ENCODE data around the gene THOC6. TPM values are rescaled to one million over a fixed set of nuclear protein-coding genes. Genes with fewer than 3 reads are reported as not detected.

Gene THOC6
- total and polyA plus RNA-seq, 2 experiments from 2014 or later = 35.6 to 79.4 TPM

- H3K4me2 ChIP-seq = no peak overlapping the region
- peaks cover 6% of the 10 kb centered on the region for H3K4me1 ChIP-seq (ENCODE audit: insufficient read depth)
- no peak for DNase-seq (ENCODE audit: low spot score)
- WGBS (ENCODE audit: low lambda C conversion rate, missing lambda C conversion rate) = 93% methylated on average over 7 of the region's 7 CpGs
- H3K27ac ChIP-seq = no peak overlapping the region
- H3K79me2 ChIP-seq = peaks cover 5% of the 10 kb centered on the region
- TF ChIP-seq CTCF (IDR thresholded peaks at IDR 0.05; ENCODE audit: poor library complexity) = no peak
- TF ChIP-seq EZH2phosphoT487 (IDR thresholded peaks at IDR 0.05; ENCODE audit: low read depth, severe bottlenecking, unreplicated experiment) = no peak
- no peak for TF ChIP-seq EZH2 (IDR thresholded peaks at IDR 0.05; ENCODE audit: borderline replicate concordance)
- H3K9me2 ChIP-seq (replicated peaks; ENCODE audit: insufficient read depth) = no peaks in the 10 kb centered on the region
- no peaks in the 10 kb centered on the region for H4K20me1 ChIP-seq (ENCODE audit: insufficient read depth, poor library complexity, severe bottlenecking)
- H3K9me3 ChIP-seq (ENCODE audit: low read depth) = no peaks in the 10 kb centered on the region
- H3K36me3 ChIP-seq (replicated peaks; ENCODE audit: insufficient read depth, low read depth) = no peaks in the 10 kb centered on the region
- H2AFZ ChIP-seq = no peak overlapping the region
- no peak overlapping the region for H3K4me3 ChIP-seq
- no peaks in the 10 kb centered on the region for H3K27me3 ChIP-seq
Measured at GRCh38 chr16:2976201-2976600, 47.6 kb upstream of the THOC6 start.

- Histone ChIP-seq H3K4me3 (no peak overlapping the region), H3K27ac (no peak overlapping the region), H2AFZ (no peak overlapping the region), H3K4me1 (ENCODE audit: insufficient read depth) (peaks cover 9% of the 10 kb centered on the region), H4K20me1 (ENCODE audit: insufficient read depth, poor library complexity, severe bottlenecking) (no peaks in the 10 kb centered on the region), H3K4me2 (no peak overlapping the region), H3K36me3 (replicated peaks; ENCODE audit: insufficient read depth, low read depth) (no peaks in the 10 kb centered on the region), H3K79me2 (peaks cover 5% of the 10 kb centered on the region), H3K9me2 (replicated peaks; ENCODE audit: insufficient read depth) (no peaks in the 10 kb centered on the region), H3K9me3 (ENCODE audit: low read depth) (no peaks in the 10 kb centered on the region), H3K27me3 (no peaks in the 10 kb centered on the region)
- no peak for DNase-seq (ENCODE audit: low spot score)
- no peak for TF ChIP-seq CTCF (IDR thresholded peaks at IDR 0.05; ENCODE audit: poor library complexity)
- no peak for TF ChIP-seq EZH2phosphoT487 (IDR thresholded peaks at IDR 0.05; ENCODE audit: low read depth, severe bottlenecking, unreplicated experiment)
- no peak for TF ChIP-seq EZH2 (IDR thresholded peaks at IDR 0.05; ENCODE audit: borderline replicate concordance)
- 95% methylated on average over 15 of the region's 15 CpGs for WGBS (ENCODE audit: low lambda C conversion rate, missing lambda C conversion rate)
Measured at GRCh38 chr16:2976673-2977072, 47.2 kb upstream of the THOC6 start.

- Histone ChIP-seq H2AFZ (no peak overlapping the region), H3K4me2 (no peak overlapping the region), H3K27me3 (no peaks in the 10 kb centered on the region), H3K4me1 (ENCODE audit: insufficient read depth) (peaks cover 9% of the 10 kb centered on the region), H3K79me2 (peaks cover 5% of the 10 kb centered on the region), H3K36me3 (replicated peaks; ENCODE audit: insufficient read depth, low read depth) (no peaks in the 10 kb centered on the region), H3K4me3 (no peak overlapping the region), H3K9me2 (replicated peaks; ENCODE audit: insufficient read depth) (no peaks in the 10 kb centered on the region), H4K20me1 (ENCODE audit: insufficient read depth, poor library complexity, severe bottlenecking) (no peaks in the 10 kb centered on the region), H3K27ac (no peak overlapping the region), H3K9me3 (ENCODE audit: low read depth) (no peaks in the 10 kb centered on the region)
- WGBS (ENCODE audit: low lambda C conversion rate, missing lambda C conversion rate) = 94% methylated on average over 6 of the region's 6 CpGs
- TF ChIP-seq EZH2phosphoT487 (IDR thresholded peaks at IDR 0.05; ENCODE audit: low read depth, severe bottlenecking, unreplicated experiment) = no peak
- TF ChIP-seq EZH2 (IDR thresholded peaks at IDR 0.05; ENCODE audit: borderline replicate concordance) = no peak
- TF ChIP-seq CTCF (IDR thresholded peaks at IDR 0.05; ENCODE audit: poor library complexity) = no peak
- no peak for DNase-seq (ENCODE audit: low spot score)
Measured at GRCh38 chr16:2977440-2977839, 46.4 kb upstream of the THOC6 start.

Measured in hepatocyte (in vitro differentiated cells).